ENCODE measurements around the gene CREBBP. TPM values are rescaled to one million over a fixed set of nuclear protein-coding genes. Genes with fewer than 3 reads are reported as not detected.

CREBBP gene
- total RNA-seq, 2 experiments from 2014 or later = 36.0 to 72.3 TPM

- ChIA-PET POLR2A (no interaction called here), CTCF (ENCODE audit: unreplicated experiment) (no interaction called here)
- no peak overlapping the region for H3K4me3 ChIP-seq (ENCODE audit: low read depth, low read length, poor library complexity, severe bottlenecking)
- H3K36me3 ChIP-seq (ENCODE audit: insufficient read depth, low read length) = no peaks in the 10 kb centered on the region
- peaks cover 15% of the 10 kb centered on the region for H4K20me1 ChIP-seq (ENCODE audit: insufficient read depth, low read length)
- BruUV-seq (replicated peaks) = no TSS peak
- H3K4me1 ChIP-seq (ENCODE audit: insufficient read depth, low read length, poor library complexity, severe bottlenecking) = peaks cover 11% of the 10 kb centered on the region
- no peaks in the 10 kb centered on the region for H3K9me3 ChIP-seq (ENCODE audit: low read length)
- intact Hi-C loops (cut with micrococcal nuclease; ENCODE audit: unreplicated experiment) = no loop called here
- no peak overlapping the region for H3K27ac ChIP-seq (ENCODE audit: low read depth, low read length, poor library complexity, severe bottlenecking)
- no peak overlapping the region for H3K4me2 ChIP-seq (ENCODE audit: low read length)
- H3K9me2 ChIP-seq (ENCODE audit: insufficient read depth, low read length) = no peaks in the 10 kb centered on the region
- TF ChIP-seq CTCF (conservative IDR thresholded peaks at IDR 0.05; ENCODE audit: low read length) = no peak
- no peak for TF ChIP-seq EZH2phosphoT487 (IDR thresholded peaks at IDR 0.05; ENCODE audit: borderline replicate concordance, low read depth, low read length)
- no peak overlapping the region for H2AFZ ChIP-seq (ENCODE audit: low read length)
- peaks cover 78% of the 10 kb centered on the region; the same call in 1 of the 2 replicates for H3K79me2 ChIP-seq (ENCODE audit: insufficient read depth, low read depth, low read length)
- DNase-seq (ENCODE audit: low spot score) = no peak
These were observed 59.3 kb downstream of the CREBBP start for GRCh38 chr16:3821184-3821583.

GRCh38 chr16:3819746-3820724 lies 60.5 kb downstream of the CREBBP start:
- Histone ChIP-seq H3K27ac (ENCODE audit: low read depth, low read length, poor library complexity, severe bottlenecking) (no peak overlapping the region), H3K36me3 (ENCODE audit: insufficient read depth, low read length) (no peaks in the 10 kb centered on the region), H3K4me3 (ENCODE audit: low read depth, low read length, poor library complexity, severe bottlenecking) (no peak overlapping the region), H3K79me2 (ENCODE audit: insufficient read depth, low read depth, low read length) (peaks cover 83% of the 10 kb centered on the region; the same call in 1 of the 2 replicates), H2AFZ (ENCODE audit: low read length) (no peak overlapping the region), H3K4me1 (ENCODE audit: insufficient read depth, low read length, poor library complexity, severe bottlenecking) (peaks cover 11% of the 10 kb centered on the region), H4K20me1 (ENCODE audit: insufficient read depth, low read length) (peaks cover 16% of the 10 kb centered on the region), H3K4me2 (ENCODE audit: low read length) (no peak overlapping the region), H3K9me2 (ENCODE audit: insufficient read depth, low read length) (no peaks in the 10 kb centered on the region), H3K9me3 (ENCODE audit: low read length) (no peaks in the 10 kb centered on the region)
- POLR2A ChIA-PET = interaction anchor here (0.5 kb wide), 1 partner anchor 42 kb away, joined by 4 read pairs; no protein-coding TSS in a partner anchor
- BruUV-seq (replicated peaks) = no TSS peak
- TF ChIP-seq CTCF (conservative IDR thresholded peaks at IDR 0.05; ENCODE audit: low read length) (no peak), EZH2phosphoT487 (IDR thresholded peaks at IDR 0.05; ENCODE audit: borderline replicate concordance, low read depth, low read length) (no peak)
- no peak for DNase-seq (ENCODE audit: low spot score)
- CTCF ChIA-PET (ENCODE audit: unreplicated experiment) = no interaction called here
- intact Hi-C loops (cut with micrococcal nuclease; ENCODE audit: unreplicated experiment) = no loop called here

- intact Hi-C loops (cut with micrococcal nuclease; ENCODE audit: unreplicated experiment) = no loop called here
- H3K9me3 ChIP-seq (ENCODE audit: low read length) = no peaks in the 10 kb centered on the region
- H3K36me3 ChIP-seq (ENCODE audit: insufficient read depth, low read length) = no peaks in the 10 kb centered on the region
- H3K4me2 ChIP-seq (ENCODE audit: low read length) = peak overlapping the region; percentile 6; the same call in 1 of the 2 replicates
- no peaks in the 10 kb centered on the region for H3K9me2 ChIP-seq (ENCODE audit: insufficient read depth, low read length)
- H3K4me3 ChIP-seq (ENCODE audit: low read depth, low read length, poor library complexity, severe bottlenecking) = no peak overlapping the region
- no peak for DNase-seq (ENCODE audit: low spot score)
- CTCF ChIA-PET (ENCODE audit: unreplicated experiment) = no interaction called here
- H3K79me2 ChIP-seq (ENCODE audit: insufficient read depth, low read depth, low read length) = peaks cover 81% of the 10 kb centered on the region; the same call in 1 of the 2 replicates
- POLR2A ChIA-PET = interaction anchor here (0.5 kb wide), 1 partner anchor 42 kb away, joined by 4 read pairs; no protein-coding TSS in a partner anchor
- no peak overlapping the region for H3K27ac ChIP-seq (ENCODE audit: low read depth, low read length, poor library complexity, severe bottlenecking)
- peaks cover 11% of the 10 kb centered on the region for H3K4me1 ChIP-seq (ENCODE audit: insufficient read depth, low read length, poor library complexity, severe bottlenecking)
- TF ChIP-seq EZH2phosphoT487 (IDR thresholded peaks at IDR 0.05; ENCODE audit: borderline replicate concordance, low read depth, low read length) (no peak), CTCF (conservative IDR thresholded peaks at IDR 0.05; ENCODE audit: low read length) (no peak)
- BruUV-seq (replicated peaks) = no TSS peak
- H4K20me1 ChIP-seq (ENCODE audit: insufficient read depth, low read length) = peaks cover 22% of the 10 kb centered on the region
- H2AFZ ChIP-seq (ENCODE audit: low read length) = no peak overlapping the region
These were observed 61.4 kb downstream of the CREBBP start for GRCh38 chr16:3819175-3819527.

All from OCI-LY7 (cell line).